ENCODE data around the gene PCBP1.

- TF ChIP-seq CTCF (conservative IDR thresholded peaks at IDR 0.05; ENCODE audit: low read length) (no peak), EZH2phosphoT487 (IDR thresholded peaks at IDR 0.05; ENCODE audit: borderline replicate concordance, low read depth, low read length) (no peak)
Observed at GRCh38 chr2:70039366-70039765, 47.9 kb upstream of the PCBP1 start.

Data from OCI-LY7 (cell line).